Activated gamma-delta T cell treated with Interleukin-2 at 50 U/mL for 16 hours (primary cell): ENCODE measurements around the gene PLXDC2.

Experiments used
- DNase-seq: peaks from one replicate; pipeline ENCODE4 v3.0.0-alpha.2; 2020

The PLXDC2 gene

DNA sequence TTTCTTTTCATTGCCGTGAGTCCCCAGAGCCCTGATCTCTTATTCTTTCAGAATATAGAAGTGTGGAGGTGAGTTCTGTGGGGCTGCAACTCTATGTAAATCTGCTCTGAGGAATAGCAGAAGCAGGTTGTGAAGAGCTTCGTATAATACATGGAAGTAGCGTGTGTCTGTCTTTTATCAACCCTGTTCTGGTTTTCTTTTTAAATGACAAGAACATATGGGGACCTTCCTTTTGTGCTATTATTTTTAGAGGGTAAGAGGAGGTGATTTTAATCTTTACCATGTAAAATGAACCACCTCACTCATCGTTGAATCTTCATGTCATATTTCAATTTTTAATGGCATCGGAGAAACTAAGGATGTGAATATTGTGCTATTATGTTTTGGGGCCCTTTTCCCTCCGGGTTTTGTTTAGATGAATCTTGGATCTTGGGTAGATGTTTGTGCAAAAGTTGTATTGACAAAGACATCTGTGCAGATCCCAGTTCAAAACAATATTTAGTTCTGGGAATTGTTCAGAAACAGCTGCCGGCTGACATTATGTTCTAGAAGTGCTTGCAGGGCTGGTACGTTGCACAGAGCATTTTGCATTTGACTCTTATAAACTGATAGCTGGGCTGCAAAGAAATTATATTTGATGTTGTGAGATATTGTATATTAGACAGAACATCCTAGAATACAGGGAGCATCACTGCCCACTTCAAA, 46.7 kb downstream of the PLXDC2 start:
- DNase-seq: no peak

DNA sequence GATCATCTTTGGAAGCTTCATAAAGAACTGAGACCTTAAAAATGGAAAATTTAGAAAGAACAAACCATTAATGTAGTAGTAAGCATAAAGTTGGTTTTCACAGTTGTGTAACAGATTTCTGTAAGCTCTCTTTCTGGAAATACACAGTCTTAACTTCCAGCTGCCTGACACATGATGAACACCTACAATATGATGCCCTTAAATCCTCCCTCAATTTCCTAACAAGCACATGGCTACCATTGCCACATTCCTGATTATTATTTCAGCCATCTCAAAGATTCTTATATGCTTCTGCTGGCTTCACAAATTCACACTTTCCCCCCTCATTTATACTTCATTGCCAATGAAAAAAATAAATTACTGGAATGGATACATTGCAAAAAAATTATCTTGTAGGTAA, 49.4 kb downstream of the PLXDC2 start:
- no peak for DNase-seq

DNA sequence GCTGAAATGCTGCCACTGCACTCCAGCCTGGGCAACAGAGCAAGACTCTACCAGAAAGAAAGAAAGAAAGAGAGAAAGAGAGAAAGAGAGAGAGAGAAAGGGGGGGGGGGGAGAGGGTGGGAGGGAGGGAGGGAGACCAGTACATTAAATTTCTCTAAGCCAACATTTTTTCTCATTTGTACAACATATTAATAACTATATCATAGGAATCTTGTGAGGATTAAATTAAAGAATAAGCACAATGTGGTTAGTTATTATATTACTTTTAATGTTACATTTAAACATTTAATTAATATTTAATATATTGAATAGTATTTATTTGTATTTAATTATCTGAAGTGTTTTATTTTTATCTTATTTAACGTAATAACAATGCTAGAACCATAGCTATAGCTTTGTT, 53.1 kb downstream of the PLXDC2 start:
- DNase-seq: no peak

DNA sequence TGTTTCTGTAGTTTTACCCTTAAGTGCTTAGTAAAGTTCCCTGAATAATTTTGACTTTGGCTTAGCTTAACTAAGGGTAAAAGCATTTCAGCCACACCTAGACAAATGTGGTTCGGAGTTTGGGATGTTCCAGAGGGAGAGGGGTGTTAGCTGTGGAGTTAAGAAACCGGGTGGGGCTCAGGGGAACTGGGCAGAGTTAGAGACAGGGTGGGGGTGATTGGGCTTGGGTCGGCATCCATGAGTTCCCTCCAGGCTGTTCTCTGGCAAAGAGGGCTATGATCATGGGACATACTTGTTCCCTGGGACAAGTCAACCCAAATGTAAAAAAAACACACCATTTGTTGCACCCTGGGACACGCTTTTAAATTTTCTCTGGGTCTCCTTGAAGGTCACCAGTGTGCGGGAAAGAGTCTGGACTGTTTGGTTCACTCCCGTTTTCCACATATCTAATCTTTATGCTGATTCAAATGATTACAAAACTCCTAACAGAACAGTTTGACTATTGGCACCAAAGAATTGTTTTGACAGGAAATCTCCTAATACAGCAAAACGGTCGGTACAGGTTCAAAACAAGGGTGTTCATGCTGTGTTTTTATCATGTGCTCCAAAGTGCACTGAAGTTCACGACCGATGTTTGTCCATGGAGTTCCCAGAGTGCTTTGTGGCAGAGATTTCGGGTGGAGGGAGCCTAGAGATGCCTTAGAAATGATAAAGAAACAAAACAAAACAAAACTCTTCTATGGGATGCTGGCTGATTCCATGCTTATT, 56.5 kb downstream of the PLXDC2 start:
- DNase-seq: no peak

DNA sequence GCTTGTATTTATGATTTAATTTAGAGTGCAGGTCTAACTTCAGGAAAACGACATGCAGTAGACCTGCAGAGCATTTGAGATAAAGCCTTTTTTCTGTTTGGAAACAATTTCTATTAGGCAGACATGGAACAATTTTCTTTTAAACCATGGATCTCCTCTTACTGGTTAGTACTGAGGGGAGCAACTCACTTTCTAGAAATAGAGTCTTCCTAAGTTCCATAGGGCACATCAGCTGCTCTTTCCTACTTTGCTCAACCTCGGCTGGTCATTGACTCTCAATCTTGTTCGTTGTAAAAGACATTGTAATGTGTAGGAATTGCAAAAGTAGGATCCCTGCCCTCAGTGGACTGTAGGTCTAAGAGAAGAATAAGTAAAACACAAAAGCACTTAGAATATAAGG, 58.0 kb downstream of the PLXDC2 start:
- DNase-seq: no peak

DNA sequence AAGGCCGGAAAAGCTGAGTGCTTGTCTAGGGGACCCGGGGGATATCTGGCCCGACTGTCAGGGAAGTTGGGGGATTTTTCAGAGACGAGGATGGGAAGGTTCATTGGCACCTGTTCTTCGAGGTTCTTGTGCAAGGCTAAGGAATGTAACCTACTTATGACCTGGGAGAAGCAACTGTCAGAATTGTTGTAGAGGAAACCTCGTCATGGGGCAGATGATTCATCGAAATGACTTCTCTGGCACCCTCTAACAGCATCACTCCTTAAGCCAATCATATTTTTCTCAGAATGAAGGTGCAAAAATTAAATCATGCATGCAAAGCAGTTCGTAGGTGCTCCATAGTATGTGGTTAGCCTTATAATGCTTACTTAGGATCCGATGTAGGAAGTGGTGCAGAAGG, 58.6 kb downstream of the PLXDC2 start:
- DNase-seq: no peak

DNA sequence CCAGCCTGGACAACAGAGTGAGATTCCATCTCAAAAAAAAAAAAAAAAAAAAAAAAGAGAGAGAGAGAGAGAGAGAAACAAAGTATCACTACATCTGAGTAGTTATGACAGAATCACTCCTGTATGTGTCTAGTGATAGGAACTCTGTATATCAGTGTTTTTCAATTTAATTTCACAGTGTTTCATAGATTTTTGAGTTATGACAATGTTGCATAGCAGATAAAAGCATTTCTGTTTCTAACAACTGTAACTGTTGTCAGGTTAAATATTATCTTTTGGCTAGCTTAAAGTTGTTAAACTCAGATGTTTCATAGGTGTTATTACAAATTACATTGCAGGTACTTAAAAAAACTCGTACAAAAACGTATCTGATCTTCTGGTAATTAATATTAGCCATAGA, 60.3 kb downstream of the PLXDC2 start:
- no peak for DNase-seq

DNA sequence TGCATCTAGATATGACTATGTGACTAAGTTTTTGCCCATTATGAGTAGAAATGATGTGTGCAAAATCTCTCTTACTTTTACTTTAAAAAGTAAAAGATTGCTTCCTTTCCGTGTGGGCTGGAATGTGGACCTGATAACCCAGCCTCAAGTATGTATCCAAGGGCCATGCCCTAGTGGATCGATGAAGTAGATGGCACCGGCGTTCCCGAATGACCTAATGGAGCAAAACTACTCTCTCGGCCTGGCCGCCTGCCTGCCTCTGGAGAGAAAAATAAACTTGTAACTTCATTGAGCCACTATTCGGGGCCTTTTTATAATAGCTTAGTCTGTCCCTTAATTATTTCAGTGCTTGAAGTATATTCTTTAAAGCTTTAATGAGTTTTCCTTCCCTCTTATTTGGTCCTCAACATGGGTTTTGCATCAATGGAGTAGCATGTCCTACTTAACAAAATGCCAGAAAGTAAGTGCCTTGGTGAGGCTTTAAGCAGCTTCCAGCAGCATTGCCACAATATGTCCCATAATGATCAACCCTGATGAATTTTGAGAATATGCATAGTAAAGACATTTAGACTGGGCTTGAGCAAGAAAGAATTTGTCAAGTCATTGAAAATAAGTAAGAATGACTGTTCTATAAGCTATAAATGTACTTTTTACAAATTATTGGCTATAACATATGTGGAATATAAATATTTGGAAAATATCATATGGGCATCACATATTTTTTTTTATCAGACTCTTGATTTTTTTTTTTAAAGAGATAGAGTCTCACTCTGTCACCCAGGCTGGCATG, 61.4 kb downstream of the PLXDC2 start:
- no peak for DNase-seq

DNA sequence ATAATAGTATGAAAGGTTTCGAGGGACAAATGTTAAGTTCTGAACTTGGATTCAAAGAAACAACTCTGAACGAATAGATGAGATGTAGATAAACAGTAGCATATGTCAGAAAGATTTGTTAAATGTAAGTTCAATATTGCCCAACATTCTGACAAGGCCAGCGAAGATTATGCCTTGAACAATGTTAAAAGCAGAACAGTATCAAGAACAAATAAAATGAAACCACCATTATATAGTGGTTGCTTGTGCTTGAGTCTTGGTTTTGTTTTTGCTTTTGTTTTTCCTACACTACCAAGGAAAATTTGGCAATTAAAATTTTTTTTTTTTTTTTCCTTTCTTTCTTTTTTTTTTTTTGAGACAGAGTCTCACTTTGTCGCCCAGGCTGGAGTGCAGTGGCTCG, 66.4 kb downstream of the PLXDC2 start:
- DNase-seq: no peak

DNA sequence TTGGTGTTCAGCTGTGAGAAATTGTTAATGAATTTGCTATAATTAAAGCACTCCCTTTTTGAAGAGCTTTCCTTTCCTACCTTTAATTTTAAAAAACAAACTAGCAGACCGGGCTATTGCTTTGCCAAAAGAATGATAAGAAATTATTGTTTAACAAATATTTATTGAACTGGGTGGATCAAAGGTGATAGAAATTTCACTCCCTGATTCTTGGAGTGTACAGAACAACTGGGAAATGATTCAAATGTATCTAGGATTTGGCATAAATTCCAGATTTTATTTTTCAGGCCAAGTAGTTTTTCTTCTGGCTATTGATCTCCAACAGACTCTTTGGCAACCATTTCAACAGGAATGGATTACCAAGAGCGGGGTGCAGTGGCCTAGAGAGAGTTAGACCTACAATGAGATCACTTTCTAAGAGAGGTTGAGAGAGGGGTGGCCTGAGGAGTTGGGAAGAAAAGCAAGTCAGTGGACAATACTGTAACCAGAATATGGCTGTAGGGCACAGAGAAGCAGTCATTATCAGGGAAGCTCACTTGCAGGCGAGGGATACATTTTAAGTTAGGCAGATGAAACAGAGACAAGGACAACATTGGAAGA, 71.9 kb downstream of the PLXDC2 start:
- DNase-seq: no peak

DNA sequence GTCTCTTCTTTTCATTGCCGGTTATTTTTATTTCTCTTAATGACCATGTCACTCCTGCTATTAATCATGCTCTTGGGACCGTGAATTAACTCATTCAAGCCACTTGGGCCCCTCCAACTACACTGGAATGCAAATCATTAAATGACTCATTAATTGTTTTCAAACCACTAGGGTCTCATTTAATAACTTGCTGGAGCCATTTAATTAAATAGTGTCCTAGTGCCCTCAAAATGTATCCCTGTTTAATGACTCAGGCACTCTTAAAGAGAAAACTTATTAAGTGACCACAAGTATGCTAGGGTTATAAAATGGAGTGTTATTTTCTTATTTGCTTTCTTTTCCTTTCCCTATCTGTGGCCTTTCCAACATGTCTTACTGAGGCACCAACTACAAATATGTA, 73.0 kb downstream of the PLXDC2 start:
- DNase-seq: no peak

DNA sequence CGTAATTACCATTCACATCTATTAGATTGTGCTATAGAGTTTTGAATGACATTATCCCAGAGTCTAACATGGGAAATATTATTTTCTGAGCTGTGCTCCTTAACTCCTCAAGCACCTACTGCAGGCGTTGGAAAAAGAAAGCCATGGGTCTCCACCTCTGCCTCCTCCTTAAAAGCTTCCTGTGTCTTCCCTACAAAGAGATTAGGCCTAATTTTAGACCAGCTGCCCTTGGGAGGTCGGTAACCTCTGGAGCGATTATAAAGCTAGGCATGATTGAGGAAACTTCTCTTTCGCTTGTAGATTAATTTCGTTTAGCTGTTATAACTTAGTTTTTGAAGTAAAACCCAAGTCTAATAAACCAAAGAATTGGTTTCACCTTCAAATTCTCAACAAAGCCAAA, 75.2 kb downstream of the PLXDC2 start:
- DNase-seq: no peak

DNA sequence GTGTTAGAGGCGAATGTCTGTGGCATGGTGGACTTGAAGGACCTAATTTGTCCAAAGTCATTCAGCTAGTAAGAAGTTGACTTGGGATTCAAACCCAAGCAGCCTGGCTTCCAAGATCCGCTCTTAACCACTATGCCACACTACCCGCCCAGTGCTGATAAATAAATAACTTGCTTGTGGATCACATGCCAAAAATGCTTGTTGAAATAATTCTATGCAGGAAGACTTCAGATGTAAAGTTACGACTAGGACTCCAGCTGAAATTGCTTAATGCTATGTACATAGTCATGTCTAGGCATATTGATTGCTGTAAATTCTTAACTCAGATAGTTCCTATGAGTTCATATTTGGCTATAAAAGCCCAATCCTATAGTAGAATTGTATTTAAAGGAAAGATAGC, 76.0 kb downstream of the PLXDC2 start:
- DNase-seq: no peak

DNA sequence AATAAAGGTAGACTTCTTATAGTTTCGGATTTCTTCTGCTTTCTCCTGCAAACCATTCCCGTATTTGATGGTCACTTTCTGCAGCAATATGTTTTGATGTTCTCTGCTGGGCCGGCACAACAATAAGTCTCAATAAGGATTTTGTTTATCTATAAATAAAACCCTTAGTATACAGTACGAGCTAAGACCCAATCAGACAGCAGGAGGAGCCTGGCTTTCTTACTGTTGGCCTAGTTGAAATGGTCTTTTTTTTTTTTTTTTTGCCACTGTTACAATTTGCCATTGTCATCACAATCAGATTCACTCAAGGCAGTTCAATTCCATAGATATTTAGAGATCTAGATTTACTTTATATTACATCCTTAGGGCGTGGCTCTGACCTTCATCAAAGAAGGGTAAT, 76.4 kb downstream of the PLXDC2 start:
- DNase-seq: no peak

DNA sequence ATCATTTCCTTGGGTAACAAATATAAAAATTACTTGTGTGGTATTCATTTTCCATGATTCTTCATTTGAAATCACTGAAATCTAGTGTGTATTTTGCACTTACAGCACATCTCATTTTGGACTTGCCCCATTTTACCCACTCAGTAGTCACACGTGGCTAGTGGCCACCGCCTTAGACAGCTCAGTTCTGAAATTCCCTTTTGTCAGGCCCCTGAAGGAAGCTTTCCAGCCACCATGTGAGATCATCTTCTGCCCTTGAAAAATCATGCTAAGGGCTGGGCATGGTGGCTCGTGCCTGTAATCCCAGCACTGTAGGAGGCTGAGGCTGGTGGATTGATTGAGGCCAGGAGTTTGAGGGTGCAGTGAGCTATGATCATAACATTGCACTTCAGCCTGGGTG, 79.3 kb downstream of the PLXDC2 start:
- DNase-seq: no peak

DNA sequence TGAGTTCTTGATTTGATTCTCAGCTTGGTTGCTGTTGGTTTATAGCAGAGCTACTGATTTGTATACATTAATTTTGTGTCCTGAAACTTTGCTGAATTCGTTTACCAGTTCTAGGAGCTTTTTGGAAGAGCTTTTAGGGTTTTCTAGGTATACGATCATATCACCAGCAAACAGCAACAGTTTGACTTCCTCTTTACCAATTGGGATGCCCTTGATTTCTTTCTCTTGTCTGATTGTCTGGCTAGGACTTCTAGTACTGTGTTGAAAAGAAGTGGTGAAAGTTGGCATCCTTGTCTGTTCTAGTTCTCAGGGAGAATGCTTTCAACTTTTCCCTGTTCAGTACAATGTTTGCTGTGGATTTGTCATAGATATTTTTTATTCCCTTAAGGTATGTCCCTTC, 86.2 kb downstream of the PLXDC2 start:
- DNase-seq: no peak

DNA sequence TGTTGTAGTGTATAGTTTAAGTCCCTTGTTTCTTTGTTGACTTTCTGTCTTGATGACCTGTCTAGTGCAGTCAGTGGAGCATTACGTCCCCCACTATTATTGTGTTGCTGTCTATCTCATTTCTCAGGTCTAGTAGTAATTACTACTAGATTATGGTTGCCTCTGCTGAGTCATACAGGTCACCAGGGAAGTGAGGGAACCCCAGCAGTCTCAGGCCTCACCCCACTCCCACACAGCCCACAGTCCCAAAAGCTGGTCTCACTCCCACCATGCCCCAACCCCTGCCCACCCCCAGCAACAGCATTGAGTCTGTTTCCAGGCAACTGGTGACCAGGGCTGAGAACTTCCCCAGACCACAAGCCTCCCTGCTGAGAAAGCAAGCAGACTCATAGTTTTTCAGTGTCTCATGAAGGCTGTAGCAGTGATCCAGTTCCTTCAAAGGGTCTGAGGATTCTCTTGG, 88.0 kb downstream of the PLXDC2 start:
- no peak for DNase-seq

DNA sequence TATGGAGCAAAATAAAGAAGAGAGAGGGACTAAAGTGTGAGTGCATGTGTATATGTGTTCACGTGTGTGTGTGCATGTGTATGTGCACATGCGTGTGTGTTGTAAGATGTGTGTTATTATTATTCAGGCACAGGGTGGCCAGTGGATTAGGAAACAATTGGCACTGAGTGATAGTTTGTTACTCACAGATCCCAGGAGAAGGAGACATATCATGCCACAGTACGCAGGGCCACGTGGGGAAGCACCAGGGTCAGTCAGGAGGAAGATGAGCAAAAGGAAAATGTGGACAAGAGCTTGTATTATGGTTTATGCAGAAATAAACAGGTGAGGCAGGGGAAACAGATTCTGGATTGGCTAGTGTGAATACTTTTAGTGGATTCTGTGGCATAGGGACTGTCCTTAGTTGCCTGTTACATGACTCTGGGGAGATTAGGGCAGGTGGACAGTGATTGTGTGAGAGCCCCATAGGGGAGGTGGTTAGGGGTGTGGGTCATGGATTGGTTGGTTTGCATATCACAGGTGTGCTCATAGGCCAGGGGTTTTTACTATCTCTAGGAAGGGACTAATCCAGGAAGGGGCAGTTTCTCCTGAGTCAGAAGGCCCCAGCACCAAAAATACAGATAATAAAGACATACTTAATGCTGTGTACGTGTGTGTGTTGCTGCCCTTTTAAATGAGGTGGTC, 90.0 kb downstream of the PLXDC2 start:
- DNase-seq: no peak

DNA sequence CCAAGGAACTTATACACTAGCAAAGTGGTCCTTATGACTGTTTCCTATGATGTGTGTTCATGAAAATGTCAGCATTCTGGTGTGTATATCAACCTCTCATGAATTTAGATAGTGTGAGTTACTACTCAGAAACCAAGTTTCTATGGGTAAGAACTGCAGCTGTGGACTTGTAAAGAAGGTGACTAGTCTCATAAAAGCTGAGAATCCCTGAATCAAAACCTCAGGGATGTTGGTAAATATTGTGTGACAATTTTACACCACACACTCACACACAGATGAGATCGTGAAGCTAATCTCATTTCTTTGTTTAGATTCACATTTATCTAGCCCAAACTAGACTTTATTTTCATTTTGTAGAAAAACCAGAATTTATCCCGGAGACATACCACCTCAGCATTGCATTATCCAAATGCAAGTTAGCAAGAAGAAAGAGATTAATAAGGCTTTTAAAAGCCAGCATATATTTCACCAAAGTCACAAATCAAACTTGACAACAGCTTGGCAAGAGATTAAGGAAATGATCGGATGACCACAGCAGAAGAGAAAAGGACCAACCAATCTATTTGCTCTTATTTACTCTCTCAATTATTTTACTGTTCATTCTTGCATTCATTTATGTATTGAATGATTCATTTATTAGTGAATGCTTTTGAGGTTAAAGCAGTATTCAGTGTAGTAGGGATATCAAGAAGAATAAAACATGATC, 92.9 kb downstream of the PLXDC2 start:
- DNase-seq: no peak

DNA sequence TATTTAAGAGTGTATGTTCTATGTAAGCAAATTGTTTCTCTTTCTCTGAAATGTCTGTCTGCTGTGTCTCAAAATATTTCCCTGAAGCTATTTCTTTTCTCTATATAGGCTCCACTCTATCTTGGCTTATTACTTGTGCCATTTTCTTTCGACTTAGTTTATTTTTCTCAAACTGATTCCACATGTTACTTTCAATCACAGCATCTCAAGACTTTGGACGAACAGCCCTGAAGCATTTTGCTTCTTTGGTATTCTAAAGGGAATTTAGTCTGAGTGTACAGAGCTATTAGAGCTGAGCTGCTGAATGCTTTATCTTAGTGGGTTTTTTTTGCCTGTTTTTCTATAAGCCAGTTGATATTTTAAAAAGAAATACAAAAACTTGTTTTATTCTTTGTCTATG, 95.7 kb downstream of the PLXDC2 start:
- no peak for DNase-seq

DNA sequence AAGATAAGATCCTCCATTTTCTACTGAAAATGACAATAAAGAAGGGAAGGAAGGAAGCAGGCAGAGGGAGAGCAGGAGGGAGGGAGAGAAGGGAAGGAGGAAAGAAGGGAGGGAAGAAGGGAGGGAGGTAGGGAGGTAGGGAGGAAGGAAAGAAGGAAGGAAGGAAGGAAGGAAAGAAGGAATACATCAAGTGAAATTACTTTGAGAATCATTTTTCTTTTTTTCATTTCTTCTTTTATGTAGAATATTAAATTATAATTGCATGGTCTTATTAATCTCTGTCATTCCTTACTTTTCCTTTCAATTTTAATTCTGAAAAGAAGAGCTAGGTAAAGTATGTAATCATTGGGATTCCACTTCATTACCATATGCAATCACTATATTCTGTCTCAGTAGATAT, 97.8 kb downstream of the PLXDC2 start:
- DNase-seq: no peak

DNA sequence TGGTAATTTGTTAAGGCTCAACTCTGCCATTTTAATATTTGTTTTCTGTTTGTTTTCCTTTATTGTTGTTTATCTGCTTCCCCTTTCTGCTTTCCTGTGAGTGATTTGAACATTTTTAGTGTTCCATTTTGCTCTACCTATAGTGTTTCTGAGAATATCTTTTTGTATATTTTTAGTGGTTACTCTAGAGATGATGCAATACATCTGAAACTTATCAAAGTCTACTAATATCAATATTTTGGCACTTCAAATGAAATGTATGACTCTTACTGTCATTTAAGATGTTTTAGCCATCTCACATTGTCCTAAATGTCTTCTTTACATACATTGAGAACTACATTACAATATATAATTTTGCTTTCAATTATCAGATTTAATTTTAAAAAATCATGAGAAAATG, 98.9 kb downstream of the PLXDC2 start:
- DNase-seq: no peak
